Measurements from ENCODE around the gene SNF8. TPM values are rescaled to one million over a fixed set of nuclear protein-coding genes. Genes with fewer than 3 reads are reported as not detected.

Gene SNF8
- total RNA-seq (100 to 1,000 TPM in 1 of 2 donors, 10 to 100 TPM in 1; 38.0 to 107 TPM), polyA plus RNA-seq (100 to 1,000 TPM; 117 to 152 TPM)
- long read RNA-seq, donor 1, transcript SNF8-202 (8 exons, 2,319 nt): major isoform, 26 of 47 reads
- long read RNA-seq, donor 1, transcript SNF8-215 (3 exons, 687 nt): minor isoform, 7 of 47 reads
- long read RNA-seq, donor 1, partial matches to known transcripts: 7 of 47 reads
- long read RNA-seq, donor 1, other reads (novel, unspliced or antisense): 0 of 47 reads
- long read RNA-seq, donor 2, transcript SNF8-202 (8 exons, 2,319 nt): major isoform, 15 of 27 reads
- long read RNA-seq, donor 2, transcript SNF8-215 (3 exons, 687 nt): minor isoform, 5 of 27 reads
- long read RNA-seq, donor 2, partial matches to known transcripts: 5 of 27 reads
- long read RNA-seq, donor 2, other reads (novel, unspliced or antisense): 0 of 27 reads
- long read RNA-seq, donor 3, transcript SNF8-202 (8 exons, 2,319 nt): major isoform, 21 of 29 reads
- long read RNA-seq, donor 3, partial matches to known transcripts: 0 of 29 reads
- long read RNA-seq, donor 3, other reads (novel, unspliced or antisense): 0 of 29 reads
- long read RNA-seq, donor 4, transcript SNF8-202 (8 exons, 2,319 nt): major isoform, 19 of 34 reads
- long read RNA-seq, donor 4, partial matches to known transcripts: 9 of 34 reads
- long read RNA-seq, donor 4, other reads (novel, unspliced or antisense): 0 of 34 reads
- long read RNA-seq, donor 5, transcript SNF8-215 (3 exons, 687 nt): minor isoform, 5 of 73 reads
- long read RNA-seq, donor 5, transcript SNF8-203 (2 exons, 1,899 nt): minor isoform, 5 of 73 reads
- long read RNA-seq, donor 5, transcript SNF8-202 (8 exons, 2,319 nt): major isoform, 47 of 73 reads
- long read RNA-seq, donor 5, partial matches to known transcripts: 12 of 73 reads
- long read RNA-seq, donor 5, other reads (novel, unspliced or antisense): 0 of 73 reads

GRCh38 chr17:48944515-48945260, at the start of gene SNF8:
Gene SNF8, minus strand, starts transcription at chr17:48944842. Its CDS starts 108 bp downstream, at chr17:48944734.
- WGBS, 2 donors: 2 to 3% methylated on average over 55 of the region's 55 CpGs
- TF ChIP-seq CTCF (IDR thresholded peaks at IDR 0.05; ENCODE audit: control extremely low read depth, extremely low read depth): no peak
- DNase-seq (peak; percentile 93 to 96 (median 95)), ATAC-seq (ENCODE audit: insufficient read depth, low FRiP score) (peak; percentile 98)
- Histone ChIP-seq H3K27me3 (ENCODE audit: control insufficient read depth in 3 of 3, insufficient read depth in 3 of 3, low read length in 2 of 3) (no peaks in the 10 kb centered on the region), H3K9me3 (ENCODE audit: control insufficient read depth in 4 of 4, insufficient read depth in 3 of 4, low read length in 3 of 4) (no peaks in the 10 kb centered on the region), H3K27ac (ENCODE audit: low read depth in 1 of 2, low read length in 1 of 2) (peak within 1 kb of the TSS; percentile 76 to 96), H3K4me3 (peak within 1 kb of the TSS; percentile 69), H3K4me1 (ENCODE audit: control insufficient read depth in 5 of 5, insufficient read depth in 5 of 5, low read length in 5 of 5) (peaks cover 0 to 15% (median 5%) of the 10 kb centered on the region in 5 donors), H3K9ac (ENCODE audit: insufficient read depth in 1 of 2, low read length in 2 of 2) (peak within 1 kb of the TSS; percentile 26 to 76), H3K36me3 (ENCODE audit: control insufficient read depth in 4 of 4, insufficient read depth in 4 of 4, low read length in 4 of 4) (peaks cover 0 to 9% (median 1%) of the 10 kb centered on the region in 4 donors)

- no peak for TF ChIP-seq CTCF (IDR thresholded peaks at IDR 0.05; ENCODE audit: control extremely low read depth, extremely low read depth)
- H3K4me1 ChIP-seq (ENCODE audit: control insufficient read depth in 5 of 5, insufficient read depth in 5 of 5, low read length in 5 of 5): peaks cover 0 to 18% (median 5%) of the 10 kb centered on the region in 5 donors
- DNase-seq (peak in 1 of 3 donors; percentile 22), ATAC-seq (ENCODE audit: insufficient read depth, low FRiP score) (no peak)
- peaks cover 0 to 4% (median 0%) of the 10 kb centered on the region in 4 donors for H3K9me3 ChIP-seq (ENCODE audit: control insufficient read depth in 4 of 4, insufficient read depth in 3 of 4, low read length in 3 of 4)
- H3K9ac ChIP-seq (ENCODE audit: insufficient read depth in 1 of 2, low read length in 2 of 2): no peak overlapping the region
- no peak overlapping the region for H3K27ac ChIP-seq (ENCODE audit: low read depth in 1 of 2, low read length in 1 of 2)
- no peaks in the 10 kb centered on the region for H3K36me3 ChIP-seq (ENCODE audit: control insufficient read depth in 4 of 4, insufficient read depth in 4 of 4, low read length in 4 of 4)
- H3K4me3 ChIP-seq: no peak overlapping the region
- peaks cover 4 to 51% (median 31%) of the 10 kb centered on the region in 3 donors for H3K27me3 ChIP-seq (ENCODE audit: control insufficient read depth in 3 of 3, insufficient read depth in 3 of 3, low read length in 2 of 3)
These were observed 49.3 kb upstream of the SNF8 start for GRCh38 chr17:48993951-48994350.

- H3K4me1 ChIP-seq (ENCODE audit: control insufficient read depth in 5 of 5, insufficient read depth in 5 of 5, low read length in 5 of 5): peaks cover 0 to 17% (median 5%) of the 10 kb centered on the region in 5 donors
- peaks cover 0 to 4% (median 0%) of the 10 kb centered on the region in 4 donors for H3K9me3 ChIP-seq (ENCODE audit: control insufficient read depth in 4 of 4, insufficient read depth in 3 of 4, low read length in 3 of 4)
- H3K36me3 ChIP-seq (ENCODE audit: control insufficient read depth in 4 of 4, insufficient read depth in 4 of 4, low read length in 4 of 4): no peaks in the 10 kb centered on the region
- H3K27me3 ChIP-seq (ENCODE audit: control insufficient read depth in 3 of 3, insufficient read depth in 3 of 3, low read length in 2 of 3): peaks cover 4 to 51% (median 31%) of the 10 kb centered on the region in 3 donors
- H3K9ac ChIP-seq (ENCODE audit: insufficient read depth in 1 of 2, low read length in 2 of 2): no peak overlapping the region
- no peak for TF ChIP-seq CTCF (IDR thresholded peaks at IDR 0.05; ENCODE audit: control extremely low read depth, extremely low read depth)
- ATAC-seq (ENCODE audit: insufficient read depth, low FRiP score): no peak
- H3K4me3 ChIP-seq: no peak overlapping the region
- DNase-seq: no peak
- H3K27ac ChIP-seq (ENCODE audit: low read depth in 1 of 2, low read length in 1 of 2): no peak overlapping the region
These were observed 48.7 kb upstream of the SNF8 start for GRCh38 chr17:48993305-48993704.
